AG04449 (cell line): Measurements from ENCODE around the gene SH3PXD2B.
"Not testable (repeated sequence)": the region's sequence is repeated elsewhere in the genome, so short reads cannot be mapped to it uniquely, and the experiment has no call there.

Experiments used
- CTCF ChIA-PET: fragments of 350-600 bp; formaldehyde crosslinking; extraction: SDS; loops from one replicate; lab custom pipeline; 2021; ENCODE audit warnings: antibody characterized with exemption; lab: Yijun Ruan, JAX
- POLR2A ChIA-PET: fragments of 400-600, 350-600 bp; formaldehyde crosslinking; extraction: SDS; loops from one replicate; lab custom pipeline; 2020; ENCODE audit warnings: antibody characterized with exemption, inconsistent platforms; lab: Yijun Ruan, JAX
- DNase-seq: peaks from one replicate; pipeline ENCODE4 v3.0.0-alpha.2; 2010; ENCODE audit warnings: low read depth, low spot score
- H3K4me3 ChIP-seq: 2 replicates; pipeline ENCODE4 v1.5.1; 2011; ENCODE audit warnings: low read depth, mild to moderate bottlenecking, control low read depth, low read length
- CTCF ChIP-seq: IDR thresholded peaks from one replicate; pipeline ENCODE4 v1.5.1; 2011; ENCODE audit warnings: mild to moderate bottlenecking, moderate library complexity, low read length, control low read depth, inconsistent platforms; ENCODE audit not compliant: insufficient read depth; ENCODE audit errors: missing control alignments

SH3PXD2B gene

GRCh38 chr5:172302047-172302710, 152.1 kb downstream of the SH3PXD2B start:
- DNase-seq: no peak
- no peak overlapping the region for H3K4me3 ChIP-seq
- ChIA-PET POLR2A (no interaction called here), CTCF (interaction anchor here (1.0 to 6.7 kb wide), 2 partner anchors 9 to 250 kb away, joined by 3 to 55 read pairs; no protein-coding TSS in a partner anchor)
- no peak for TF ChIP-seq CTCF

GRCh38 chr5:172299916-172300439, 154.3 kb downstream of the SH3PXD2B start:
- POLR2A ChIA-PET: no interaction called here
- no peak for DNase-seq
- no peak overlapping the region for H3K4me3 ChIP-seq
- no peak for TF ChIP-seq CTCF
- CTCF ChIA-PET: interaction anchor here (0.6 to 1.1 kb wide), 3 partner anchors 8 to 293 kb away, joined by 3 read pairs; no protein-coding TSS in a partner anchor

GRCh38 chr5:172294831-172295230, 159.5 kb downstream of the SH3PXD2B start:
- no peak overlapping the region for H3K4me3 ChIP-seq
- ChIA-PET POLR2A (no interaction called here), CTCF (interaction anchor here (0.7 to 5.8 kb wide), 6 partner anchors 10 to 383 kb away, joined by 4 to 55 read pairs (median 6); partner anchors contain the start of genes FBXW11 and STK10)
- no peak for DNase-seq
- TF ChIP-seq CTCF: no peak

DNA sequence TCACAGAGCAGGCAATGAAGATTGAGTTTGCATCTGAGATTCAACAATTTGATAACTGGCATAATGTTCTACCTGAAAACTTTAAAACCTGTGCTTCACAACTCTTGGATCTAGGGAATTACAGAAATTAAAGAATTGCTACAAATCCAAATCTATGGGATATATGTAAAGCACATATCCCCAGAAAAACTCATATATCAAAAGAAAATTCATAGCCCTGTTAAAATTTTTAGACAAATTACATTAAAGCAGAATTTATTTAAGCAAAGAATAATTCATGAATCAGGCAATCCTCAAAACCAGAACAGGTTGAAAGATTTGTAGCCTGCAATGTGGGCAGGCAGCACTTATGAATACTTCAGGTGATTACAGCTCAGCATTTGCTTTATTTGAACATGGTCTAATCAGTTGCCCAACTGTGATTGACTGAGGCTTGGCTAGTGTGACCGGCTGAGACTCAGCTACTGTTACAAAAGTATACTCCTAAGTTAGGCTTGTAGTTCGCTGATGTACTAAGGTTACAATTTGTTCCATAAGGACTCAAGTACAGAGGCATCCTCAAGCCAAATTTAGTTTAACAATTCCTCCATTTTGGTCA, 160.5 kb downstream of the SH3PXD2B start:
- POLR2A ChIA-PET: interaction anchor here (0.6 to 0.8 kb wide), 2 partner anchors 14 to 77 kb away, joined by 3 read pairs; no protein-coding TSS in a partner anchor

GRCh38 chr5:172293054-172293744, 161.1 kb downstream of the SH3PXD2B start:
- CTCF ChIA-PET: interaction anchor here (0.8 to 5.8 kb wide), 28 partner anchors 8 to 385 kb away, joined by 3 to 55 read pairs (median 4); partner anchors contain the start of genes STK10 and UBTD2
- TF ChIP-seq CTCF: peak; percentile 81
- no peak for DNase-seq
- POLR2A ChIA-PET: interaction anchor here (0.6 to 0.8 kb wide), 2 partner anchors 14 to 76 kb away, joined by 3 read pairs; no protein-coding TSS in a partner anchor
- H3K4me3 ChIP-seq: no peak overlapping the region

More for the DNA sequence above, 160.5 kb downstream of the SH3PXD2B start:
- H3K4me3 ChIP-seq: no peak overlapping the region
- TF ChIP-seq CTCF: no peak
- CTCF ChIA-PET: interaction anchor here (0.8 to 5.8 kb wide), 26 partner anchors 9 to 386 kb away, joined by 3 to 55 read pairs (median 4); partner anchors contain the start of genes STK10 and UBTD2
- no peak for DNase-seq

- DNase-seq, POLR2A ChIA-PET, H3K4me3 ChIP-seq: not testable (repeated sequence)
- CTCF ChIA-PET: interaction anchor here (0.6 to 5.8 kb wide), 10 partner anchors 8 to 233 kb away, joined by 3 to 55 read pairs (median 4); partner anchors contain the start of gene UBTD2
These were observed 162.5 kb downstream of the SH3PXD2B start for GRCh38 chr5:172291837-172292236.
